A673 (cell line): ENCODE results near the gene PDXDC1.
"Not testable (repeated sequence)": the region's sequence is repeated elsewhere in the genome, so short reads cannot be mapped to it uniquely, and the experiment has no call there.

Experiments used
- EZH2 ChIP-seq: fragments of 200-600 bp; sonication (generic); IDR thresholded peaks from 2 replicates; pipeline ENCODE4 v1.6.1; 2017; ENCODE audit warnings: borderline replicate concordance, low read depth, mild to moderate bottlenecking, mixed read lengths, antibody characterized with exemption, low read length; ENCODE audit not compliant: poor library complexity, severe bottlenecking
- TF ChIP-seq, protein P1 (sequence below): fragments of 300-800, 200-600 bp; sonication (generic); conservative IDR thresholded peaks from 2 replicates; pipeline ENCODE4 v1.5.1; 2017; ENCODE audit warnings: low read depth, mild to moderate bottlenecking, antibody characterized with exemption, low read length, moderate library complexity, mixed read lengths

DNA sequence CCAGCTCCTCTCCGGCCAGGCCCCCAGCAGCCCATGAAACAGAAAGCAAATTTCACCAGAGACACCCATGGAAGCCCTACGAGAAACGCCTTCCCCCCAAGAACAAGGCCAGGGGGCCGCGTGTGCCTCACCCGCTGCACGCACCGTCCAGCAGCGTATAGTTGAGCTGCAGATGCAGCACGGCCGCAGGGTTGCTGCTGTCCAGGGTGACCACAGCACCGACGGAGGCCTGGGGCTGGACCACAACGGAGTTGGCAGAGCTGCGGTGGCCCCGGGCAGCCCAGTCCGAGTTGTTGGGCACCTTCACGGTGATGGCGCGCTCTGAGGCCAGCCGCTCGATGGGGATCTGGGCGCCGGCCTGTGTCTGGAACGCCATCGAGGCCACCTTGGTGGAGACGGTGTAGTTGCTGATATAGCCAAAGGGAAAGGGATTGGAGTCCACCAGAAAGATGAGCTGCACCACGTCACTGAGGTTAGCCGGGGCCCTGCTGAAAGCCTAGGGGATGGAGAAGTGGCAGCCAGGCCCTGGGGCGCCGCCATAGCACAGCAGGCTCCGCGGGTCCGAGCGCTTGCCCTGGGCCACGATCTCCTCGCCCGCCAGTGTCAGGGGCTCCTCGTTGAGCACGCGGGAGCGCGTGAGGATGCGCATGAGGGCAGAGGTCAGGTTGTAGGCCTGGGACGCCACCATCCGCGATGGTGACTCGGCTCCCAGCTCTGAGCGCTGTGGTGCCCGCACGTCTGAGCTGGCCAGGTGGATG lies 156.3 kb downstream of the PDXDC1 start:
- TF ChIP-seq EZH2 = not testable (repeated sequence)
- TF ChIP-seq, protein P1, sequence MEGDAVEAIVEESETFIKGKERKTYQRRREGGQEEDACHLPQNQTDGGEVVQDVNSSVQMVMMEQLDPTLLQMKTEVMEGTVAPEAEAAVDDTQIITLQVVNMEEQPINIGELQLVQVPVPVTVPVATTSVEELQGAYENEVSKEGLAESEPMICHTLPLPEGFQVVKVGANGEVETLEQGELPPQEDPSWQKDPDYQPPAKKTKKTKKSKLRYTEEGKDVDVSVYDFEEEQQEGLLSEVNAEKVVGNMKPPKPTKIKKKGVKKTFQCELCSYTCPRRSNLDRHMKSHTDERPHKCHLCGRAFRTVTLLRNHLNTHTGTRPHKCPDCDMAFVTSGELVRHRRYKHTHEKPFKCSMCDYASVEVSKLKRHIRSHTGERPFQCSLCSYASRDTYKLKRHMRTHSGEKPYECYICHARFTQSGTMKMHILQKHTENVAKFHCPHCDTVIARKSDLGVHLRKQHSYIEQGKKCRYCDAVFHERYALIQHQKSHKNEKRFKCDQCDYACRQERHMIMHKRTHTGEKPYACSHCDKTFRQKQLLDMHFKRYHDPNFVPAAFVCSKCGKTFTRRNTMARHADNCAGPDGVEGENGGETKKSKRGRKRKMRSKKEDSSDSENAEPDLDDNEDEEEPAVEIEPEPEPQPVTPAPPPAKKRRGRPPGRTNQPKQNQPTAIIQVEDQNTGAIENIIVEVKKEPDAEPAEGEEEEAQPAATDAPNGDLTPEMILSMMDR = not testable (repeated sequence)
